Small intestine (tissue), 7 donors: ENCODE data around the gene RAD51B. TPM values are rescaled to one million over a fixed set of nuclear protein-coding genes. Genes with fewer than 3 reads are reported as not detected.

ENCODE experiments used
- DNase-seq, 2 donors: peaks; one replicate each; pipeline versions ENCODE4 v3.0.0 to v3.0.0-alpha.2; 2013
- FAIRE-seq: peaks from 2 replicates; lab custom pipeline; 2012; peaks lifted over from hg19 to GRCh38; lab: Jason Lieb, UNC
- H3K27ac ChIP-seq, 3 donors: one replicate each; pipeline ENCODE4 v1.5.1; 2013; ENCODE audit warnings: low read length in 2 of 3, mild to moderate bottlenecking in 2 of 3, control low read depth in 1 of 3, inconsistent platforms in 1 of 3, low read depth in 1 of 3, moderate library complexity in 1 of 3
- H3K27me3 ChIP-seq, 3 donors: one replicate each; pipeline ENCODE4 v1.6.1; 2013; ENCODE audit warnings: low read length in 3 of 3, inconsistent platforms in 1 of 3; ENCODE audit not compliant: control insufficient read depth in 3 of 3, insufficient read depth in 3 of 3
- H3K36me3 ChIP-seq, 3 donors: one replicate each; pipeline ENCODE4 v1.6.1; 2013; ENCODE audit warnings: low read length in 3 of 3, inconsistent platforms in 1 of 3, low read depth in 1 of 3, mild to moderate bottlenecking in 1 of 3, moderate library complexity in 1 of 3; ENCODE audit not compliant: control insufficient read depth in 3 of 3, insufficient read depth in 2 of 3
- H3K4me1 ChIP-seq, 3 donors: one replicate each; pipeline ENCODE4 v1.6.1; 2013; ENCODE audit warnings: low read length in 2 of 3, inconsistent platforms in 1 of 3, low read depth in 1 of 3, mild to moderate bottlenecking in 1 of 3, moderate library complexity in 1 of 3; ENCODE audit not compliant: control insufficient read depth in 3 of 3, insufficient read depth in 2 of 3
- H3K4me3 ChIP-seq, 3 donors: one replicate each; pipeline ENCODE4 v1.5.1; 2013; ENCODE audit warnings: low read length in 3 of 3, control low read depth in 1 of 3, inconsistent platforms in 1 of 3, low read depth in 1 of 3, mild to moderate bottlenecking in 1 of 3, moderate library complexity in 1 of 3
- H3K9me3 ChIP-seq, 2 donors: one replicate each; pipeline ENCODE4 v1.6.1; 2013; ENCODE audit warnings: low read depth in 1 of 2, low read length in 1 of 2; ENCODE audit not compliant: control insufficient read depth in 2 of 2, insufficient read depth in 1 of 2
- WGBS, 3 donors: extraction: QIAGEN DNeasy Blood & Tissue Kit; methylation state at CpG; one replicate each; pipeline ENCODE4 v1.1.7; 2013; 5-methylcytosine and 5-hydroxymethylcytosine counted together
- polyA plus RNA-seq, 4 donors: library from polyadenylated mRNA; stranded (reverse) in 3 of 4; unstranded in 1 of 4; fragments of 200-250 nt in 3 of 4; fragments of 120-200 nt in 1 of 4; gene quantifications; one replicate each; pipeline versions ENCODE4 v1.2.1 to v1.2.3, GENCODE V29; 2013
- donor health status: healthy with polysubstance abuse.
- donor health status: control.
- donor health status: control.
- donor health status: Bipolar disorder and iron deficiency.
- donor health status: healthy.

The RAD51B gene
- polyA plus RNA-seq, 4 donors = 1.1 to 9.0 (median 4.1) TPM

GRCh38 chr14:68463299-68463698 lies 643.7 kb downstream of the RAD51B start:
- no peak for FAIRE-seq

GRCh38 chr14:68463705-68464374 lies 644.3 kb downstream of the RAD51B start:
- DNase-seq = no peak
- Histone ChIP-seq H3K9me3 (no peaks in the 10 kb centered on the region), H3K4me1 (peaks cover 3 to 15% (median 9%) of the 10 kb centered on the region in 3 donors), H3K27me3 (no peaks in the 10 kb centered on the region), H3K36me3 (no peaks in the 10 kb centered on the region), H3K4me3 (no peak overlapping the region), H3K27ac (no peak overlapping the region)
- FAIRE-seq = no peak

More at GRCh38 chr14:68463299-68463698, 643.7 kb downstream of the RAD51B start:
- H3K4me3 ChIP-seq = no peak overlapping the region
- no peaks in the 10 kb centered on the region for H3K27me3 ChIP-seq
- no peaks in the 10 kb centered on the region for H3K36me3 ChIP-seq
- H3K9me3 ChIP-seq = no peaks in the 10 kb centered on the region
- DNase-seq = no peak
- H3K4me1 ChIP-seq = peaks cover 3 to 11% (median 9%) of the 10 kb centered on the region in 3 donors
- H3K27ac ChIP-seq = no peak overlapping the region

- FAIRE-seq (no peak), DNase-seq (no peak)
- 60 to 77% (median 74%) methylated on average over 2 of the region's 2 CpGs for WGBS, 3 donors
- Histone ChIP-seq H3K27me3 (no peaks in the 10 kb centered on the region), H3K9me3 (no peaks in the 10 kb centered on the region), H3K27ac (no peak overlapping the region), H3K4me1 (peaks cover 0 to 19% (median 3%) of the 10 kb centered on the region in 3 donors), H3K4me3 (no peak overlapping the region), H3K36me3 (no peaks in the 10 kb centered on the region)
These were observed 645.1 kb downstream of the RAD51B start for GRCh38 chr14:68464711-68465110.

- Histone ChIP-seq H3K27ac (peak overlapping the region in 2 of 3 donors; percentile 20 to 39), H3K4me3 (no peak overlapping the region), H3K27me3 (no peaks in the 10 kb centered on the region), H3K9me3 (no peaks in the 10 kb centered on the region), H3K36me3 (no peaks in the 10 kb centered on the region), H3K4me1 (peaks cover 0 to 22% (median 2%) of the 10 kb centered on the region in 3 donors)
- WGBS, 3 donors = 63 to 79% (median 64%) methylated on average over 3 of the region's 3 CpGs
- FAIRE-seq (no peak), DNase-seq (no peak)
These were observed 647.0 kb downstream of the RAD51B start for GRCh38 chr14:68466491-68466977.

- Histone ChIP-seq H3K27me3 (no peaks in the 10 kb centered on the region), H3K9me3 (no peaks in the 10 kb centered on the region), H3K27ac (no peak overlapping the region), H3K4me3 (no peak overlapping the region), H3K4me1 (peaks cover 0 to 22% (median 2%) of the 10 kb centered on the region in 3 donors), H3K36me3 (no peaks in the 10 kb centered on the region)
- DNase-seq = no peak
- 87 to 96% (median 94%) methylated on average over 4 of the region's 4 CpGs for WGBS, 3 donors
- no peak for FAIRE-seq
These were observed 647.8 kb downstream of the RAD51B start for GRCh38 chr14:68467425-68467824.

GRCh38 chr14:68468437-68469207 lies 649.0 kb downstream of the RAD51B start:
- peak; percentile 55 to 83 for DNase-seq
- peaks cover 0 to 22% (median 2%) of the 10 kb centered on the region in 3 donors for H3K4me1 ChIP-seq
- H3K27ac ChIP-seq = peak overlapping the region in 1 of 3 donors; percentile 80
- no peak for FAIRE-seq
- peaks cover 0 to 2% (median 0%) of the 10 kb centered on the region in 3 donors for H3K36me3 ChIP-seq
- no peaks in the 10 kb centered on the region for H3K9me3 ChIP-seq
- 76 to 77% (median 76%) methylated on average over 5 of the region's 5 CpGs for WGBS, 3 donors
- H3K4me3 ChIP-seq = no peak overlapping the region
- no peaks in the 10 kb centered on the region for H3K27me3 ChIP-seq

- Histone ChIP-seq H3K9me3 (no peaks in the 10 kb centered on the region), H3K36me3 (peaks cover 0 to 2% (median 0%) of the 10 kb centered on the region in 3 donors), H3K27me3 (no peaks in the 10 kb centered on the region), H3K27ac (peak overlapping the region in 1 of 3 donors; percentile 80), H3K4me3 (no peak overlapping the region), H3K4me1 (peaks cover 0 to 22% (median 2%) of the 10 kb centered on the region in 3 donors)
- WGBS, 3 donors = 75 to 85% (median 75%) methylated on average over 5 of the region's 5 CpGs
- DNase-seq (no peak), FAIRE-seq (no peak)
These were observed 649.7 kb downstream of the RAD51B start for GRCh38 chr14:68469208-68469713.

GRCh38 chr14:68470361-68470760 lies 650.8 kb downstream of the RAD51B start:
- WGBS, 3 donors = 92 to 100% (median 96%) methylated on average over 1 of the region's 1 CpG
- no peak overlapping the region for H3K4me3 ChIP-seq
- no peak for FAIRE-seq

More at GRCh38 chr14:68470361-68470760, 650.8 kb downstream of the RAD51B start:
- no peaks in the 10 kb centered on the region for H3K9me3 ChIP-seq
- H3K4me1 ChIP-seq = peaks cover 0 to 22% (median 2%) of the 10 kb centered on the region in 3 donors
- no peaks in the 10 kb centered on the region for H3K27me3 ChIP-seq
- no peak overlapping the region for H3K27ac ChIP-seq
- H3K36me3 ChIP-seq = peaks cover 0 to 2% (median 0%) of the 10 kb centered on the region in 3 donors
- no peak for DNase-seq
